Transverse colon (tissue), 4 donors: ENCODE data around the gene SFRP5.

ENCODE experiments used
- CTCF ChIP-seq, 5 experiments: fragments of 200-600 bp in 3 of 5; fragments of 450-650 bp in 2 of 5; sonication (generic) in 3 of 5; IDR thresholded peaks; 1 replicate in 2 of 5; 2 replicates in 3 of 5; pipeline ENCODE4 v1.5.1; 2016 to 2017; ENCODE audit warnings: antibody characterized with exemption in 5 of 5, inconsistent platforms in 3 of 5, mild to moderate bottlenecking in 2 of 5, moderate library complexity in 1 of 5
- EP300 ChIP-seq: sonication (generic); formaldehyde crosslinking; IDR thresholded peaks from one replicate; pipeline ENCODE4 v1.6.1; 2017; ENCODE audit warnings: antibody characterized with exemption, low read depth
- POLR2A ChIP-seq: fragments of 450-650 bp; IDR thresholded peaks from one replicate; pipeline ENCODE4 v1.6.1; 2016; ENCODE audit warnings: antibody characterized with exemption, mild to moderate bottlenecking, moderate library complexity
- POLR2AphosphoS5 ChIP-seq, 3 donors: sonication (generic); formaldehyde crosslinking; IDR thresholded peaks; one replicate each; pipeline ENCODE4 v1.6.1; 2016; ENCODE audit warnings: antibody characterized with exemption in 3 of 3

- no peak for TF ChIP-seq CTCF (IDR thresholded peaks at IDR 0.05)
- no peak for TF ChIP-seq POLR2AphosphoS5 (IDR thresholded peaks at IDR 0.05)
- TF ChIP-seq POLR2A = no peak
- no peak for TF ChIP-seq EP300
Measured at GRCh38 chr10:97724341-97724941, 47.4 kb downstream of the SFRP5 start.
